ENCODE data around the gene ARPC5L.
"Not testable (repeated sequence)": the region's sequence is repeated elsewhere in the genome, so short reads cannot be mapped to it uniquely, and the experiment has no call there.

Gene ARPC5L

GRCh38 chr9:124840300-124840833 is 21.6 kb upstream of the ARPC5L start:
- no peak for DNase-seq (ENCODE audit: low read depth in 2 of 2, low spot score in 1 of 2)

- no peak for DNase-seq (ENCODE audit: low read depth in 2 of 2, low spot score in 1 of 2)
Measured at GRCh38 chr9:124841075-124841821, 20.7 kb upstream of the ARPC5L start.

GRCh38 chr9:124843456-124844034 is 18.4 kb upstream of the ARPC5L start:
- no peak for DNase-seq (ENCODE audit: low read depth in 2 of 2, low spot score in 1 of 2)

GRCh38 chr9:124844291-124844690 is 17.6 kb upstream of the ARPC5L start:
- no peak for DNase-seq (ENCODE audit: low read depth in 2 of 2, low spot score in 1 of 2)

GRCh38 chr9:124846467-124846866 is 15.5 kb upstream of the ARPC5L start:
- DNase-seq (ENCODE audit: low read depth in 2 of 2, low spot score in 1 of 2): not testable (repeated sequence)

GRCh38 chr9:124846969-124847368 is 15.0 kb upstream of the ARPC5L start:
- no peak for DNase-seq (ENCODE audit: low read depth in 2 of 2, low spot score in 1 of 2)

GRCh38 chr9:124849801-124850200 is 12.1 kb upstream of the ARPC5L start:
- no peak for DNase-seq (ENCODE audit: low read depth in 2 of 2, low spot score in 1 of 2)

GRCh38 chr9:124852121-124852828 is 9.7 kb upstream of the ARPC5L start:
- DNase-seq (ENCODE audit: low read depth in 2 of 2, low spot score in 1 of 2): no peak

GRCh38 chr9:124852829-124853531 is 8.9 kb upstream of the ARPC5L start, which contains the start of gene WDR38:
Gene WDR38, plus strand, starts transcription at chr9:124853460. Its CDS starts 72 bp downstream, at chr9:124853532.
- peak in 1 of 2 donors; percentile 64 for DNase-seq (ENCODE audit: low read depth in 2 of 2, low spot score in 1 of 2)

GRCh38 chr9:124853605-124854143 is 8.3 kb upstream of the ARPC5L start:
- DNase-seq (ENCODE audit: low read depth in 2 of 2, low spot score in 1 of 2): no peak

GRCh38 chr9:124854161-124854560 is 7.8 kb upstream of the ARPC5L start:
- no peak for DNase-seq (ENCODE audit: low read depth in 2 of 2, low spot score in 1 of 2)

GRCh38 chr9:124854822-124855221 is 7.1 kb upstream of the ARPC5L start:
- no peak for DNase-seq (ENCODE audit: low read depth in 2 of 2, low spot score in 1 of 2)

- no peak for DNase-seq (ENCODE audit: low read depth in 2 of 2, low spot score in 1 of 2)
Measured at GRCh38 chr9:124855566-124855943, 6.4 kb upstream of the ARPC5L start.

- no peak for DNase-seq (ENCODE audit: low read depth in 2 of 2, low spot score in 1 of 2)
Measured at GRCh38 chr9:124855944-124856765, 5.8 kb upstream of the ARPC5L start.

GRCh38 chr9:124857533-124858162 is 4.3 kb upstream of the ARPC5L start:
- DNase-seq (ENCODE audit: low read depth in 2 of 2, low spot score in 1 of 2): no peak

GRCh38 chr9:124858330-124859046 is 3.4 kb upstream of the ARPC5L start:
- no peak for DNase-seq (ENCODE audit: low read depth in 2 of 2, low spot score in 1 of 2)

- DNase-seq (ENCODE audit: low read depth in 2 of 2, low spot score in 1 of 2): no peak
Measured at GRCh38 chr9:124859803-124860581, 1.9 kb upstream of the ARPC5L start.
